NCI-H2196 (cell line): ENCODE measurements around the gene SCNN1B.
A peak's percentile ranks its signal among the peaks of the same experiment; 100 is the strongest.

Experiments
- DNase-seq: peaks from one replicate; lab custom pipeline; 2025; ENCODE audit not compliant: unreplicated experiment; lab: John Stamatoyannopoulos, UW

Gene SCNN1B

DNA sequence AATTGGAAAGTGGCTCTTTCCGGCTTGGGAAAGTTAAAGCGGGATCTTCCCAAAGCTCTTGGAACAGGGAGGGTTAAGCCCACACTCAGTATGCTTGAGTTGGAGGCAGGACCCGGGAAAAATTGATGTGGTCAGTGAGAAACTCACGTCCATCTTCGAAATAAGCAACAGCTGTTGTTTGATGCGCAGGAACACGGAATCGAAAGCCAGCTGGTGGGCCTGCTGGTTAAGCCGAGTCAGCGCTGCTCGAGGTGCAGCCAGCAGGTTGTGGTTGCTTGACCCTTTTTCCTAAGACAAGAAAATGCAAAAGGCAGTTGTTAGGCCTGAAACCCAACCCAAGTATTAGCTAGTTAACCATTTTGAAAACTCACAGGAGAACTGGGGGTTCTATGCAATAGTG, 101.4 kb downstream of the SCNN1B start:
- DNase-seq: no peak

DNA sequence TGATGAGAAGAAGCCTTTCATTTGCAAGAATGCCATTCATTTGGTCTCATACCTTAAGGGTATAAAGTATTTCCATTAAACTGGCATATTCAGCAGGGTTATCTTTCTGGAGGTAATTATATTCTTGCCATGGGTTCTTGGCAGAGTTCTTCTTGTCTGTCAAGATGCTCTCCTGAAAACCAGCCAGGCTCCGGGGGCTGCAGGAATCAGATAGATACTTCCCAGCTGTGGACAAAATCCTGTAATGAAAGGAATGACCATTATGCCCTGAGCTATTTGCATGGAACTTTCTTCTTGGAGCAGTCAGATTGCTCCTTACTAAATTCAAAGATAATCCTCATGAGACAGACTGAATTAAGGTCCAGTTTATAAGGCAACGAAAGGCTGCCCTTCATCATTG, 103.9 kb downstream of the SCNN1B start:
- DNase-seq: no peak

DNA sequence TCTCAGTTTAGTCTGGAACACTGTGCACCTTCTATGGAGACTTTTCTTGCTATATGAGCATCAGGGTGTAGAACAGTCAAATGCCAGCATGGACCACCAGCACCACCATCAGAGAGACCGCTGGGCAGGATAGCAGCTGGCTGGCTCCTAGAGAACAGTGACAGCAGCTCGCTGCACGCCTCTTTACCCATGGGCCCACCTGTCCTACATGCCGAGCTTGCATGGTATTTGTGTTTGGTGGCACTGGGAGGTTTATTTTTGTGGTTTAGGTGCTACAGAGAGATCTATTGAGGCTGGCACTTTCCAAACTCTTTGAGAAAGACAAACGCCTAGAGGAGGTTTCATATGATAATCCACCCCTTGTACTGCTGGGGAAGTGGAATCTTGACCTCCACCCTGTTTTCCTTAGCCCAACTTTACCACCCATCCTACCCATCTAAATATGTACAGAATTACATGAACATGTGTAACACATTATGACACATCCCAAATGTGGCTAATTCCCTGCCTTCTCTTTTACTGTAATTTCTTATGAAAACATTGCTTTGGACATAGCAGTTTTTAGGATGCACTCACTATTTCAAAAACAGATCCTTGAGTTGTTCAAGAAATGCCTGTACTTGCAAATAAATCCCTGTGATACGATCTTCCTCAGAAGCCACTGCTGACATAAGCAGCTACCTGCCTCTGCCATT, 104.6 kb downstream of the SCNN1B start:
- no peak for DNase-seq

DNA sequence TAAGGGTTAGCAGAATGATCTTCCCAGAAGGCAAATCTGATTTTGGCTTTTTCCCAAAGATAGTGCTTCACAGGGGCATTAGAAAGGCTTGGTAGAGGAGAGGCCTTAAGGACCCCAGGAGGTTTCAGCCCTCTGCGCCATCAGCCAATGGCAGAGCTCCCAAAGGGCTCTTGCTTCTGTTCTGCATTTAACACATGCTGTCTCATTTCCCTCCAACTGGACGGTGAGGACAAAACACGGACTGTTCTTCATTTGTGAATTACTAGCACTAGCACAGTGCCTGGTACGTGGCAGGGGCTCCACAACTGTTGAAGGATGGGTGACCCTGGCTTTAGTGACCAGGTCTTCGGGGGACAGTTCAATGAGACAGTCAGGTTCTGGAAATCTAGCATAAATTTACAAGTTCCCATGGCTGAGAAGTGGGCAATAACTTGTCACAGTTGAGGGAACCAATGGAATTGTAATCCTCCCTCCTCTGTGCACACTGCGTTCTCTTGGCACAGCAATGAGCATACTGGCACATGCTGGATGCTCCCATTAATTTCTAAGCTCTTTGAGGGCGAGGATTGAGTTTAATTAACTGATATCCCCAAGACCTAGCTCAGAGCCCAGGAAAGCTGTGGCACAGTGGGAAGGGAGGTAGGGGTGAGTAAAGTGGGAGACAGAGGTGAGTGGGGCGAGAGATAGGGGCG, 105.5 kb downstream of the SCNN1B start:
- no peak for DNase-seq

DNA sequence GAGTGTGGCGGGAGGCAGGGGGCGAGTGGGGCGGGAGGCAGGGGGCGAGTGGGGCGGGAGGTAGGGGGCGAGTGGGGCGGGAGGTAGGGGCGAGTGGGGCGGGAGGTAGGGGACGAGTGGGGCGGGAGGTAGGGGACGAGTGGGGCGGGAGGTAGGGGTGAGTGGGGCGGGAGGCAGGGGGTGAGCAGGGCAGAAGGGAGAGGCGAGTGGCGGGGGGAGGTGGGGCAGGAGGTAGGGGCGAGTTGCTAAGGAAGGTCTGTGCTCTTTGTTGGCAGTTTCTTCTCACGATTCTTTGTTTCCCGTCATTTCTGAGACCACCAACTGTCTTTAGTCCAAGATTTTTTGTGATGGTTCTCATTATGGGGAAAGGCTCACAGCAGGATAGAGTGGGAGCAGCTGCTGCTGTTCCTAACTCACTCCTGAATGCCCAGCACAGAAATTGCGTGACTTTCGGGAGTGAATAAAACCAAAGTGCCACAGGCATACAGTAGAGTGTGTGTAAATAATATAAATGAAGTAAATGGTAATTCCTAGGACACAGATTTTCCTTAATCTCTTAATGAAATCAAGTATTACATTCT, 106.2 kb downstream of the SCNN1B start:
- DNase-seq: no peak

DNA sequence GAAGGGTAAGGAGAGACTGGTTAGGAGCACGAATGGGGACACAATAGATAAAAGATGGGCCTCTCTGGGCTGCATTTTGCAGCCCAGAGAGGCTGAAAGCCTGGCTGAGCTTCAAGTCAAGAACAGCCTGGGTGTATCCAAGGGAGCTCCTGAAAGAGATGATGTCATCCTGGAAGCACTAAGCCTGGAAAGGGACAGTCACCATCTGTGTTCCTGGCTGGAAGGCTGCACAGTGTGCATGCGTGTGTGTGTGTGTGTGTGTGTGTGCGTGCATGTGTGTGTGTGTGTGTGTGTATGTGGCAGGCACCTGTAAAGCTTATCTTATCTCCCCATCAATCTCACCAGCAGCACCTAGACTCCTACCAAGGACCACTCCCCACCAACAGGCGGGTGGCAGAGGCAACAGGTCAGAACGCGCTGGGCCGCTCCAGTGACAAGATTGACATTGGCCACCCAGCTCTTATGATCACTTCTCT, 106.8 kb downstream of the SCNN1B start:
- DNase-seq: peak; percentile 44

DNA sequence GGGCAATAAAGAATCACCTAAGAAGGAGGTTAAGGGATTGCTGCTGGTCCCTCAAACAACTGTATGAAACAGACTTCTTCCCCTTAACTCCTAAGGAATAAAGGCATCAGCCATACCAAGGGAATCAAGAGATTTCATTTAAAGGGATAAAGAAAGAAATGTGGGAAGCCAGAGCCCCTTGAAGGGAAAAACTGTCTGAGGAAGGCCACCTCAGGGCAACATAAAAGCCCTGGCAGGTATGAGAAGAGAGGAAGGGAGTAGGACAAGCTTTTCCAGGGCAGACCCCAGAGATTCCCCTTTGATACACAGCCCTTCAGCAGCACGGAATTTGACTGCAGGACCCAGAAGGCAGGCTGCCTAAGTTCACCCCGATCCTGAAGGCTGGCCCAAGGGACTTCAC, 107.4 kb downstream of the SCNN1B start:
- no peak for DNase-seq

DNA sequence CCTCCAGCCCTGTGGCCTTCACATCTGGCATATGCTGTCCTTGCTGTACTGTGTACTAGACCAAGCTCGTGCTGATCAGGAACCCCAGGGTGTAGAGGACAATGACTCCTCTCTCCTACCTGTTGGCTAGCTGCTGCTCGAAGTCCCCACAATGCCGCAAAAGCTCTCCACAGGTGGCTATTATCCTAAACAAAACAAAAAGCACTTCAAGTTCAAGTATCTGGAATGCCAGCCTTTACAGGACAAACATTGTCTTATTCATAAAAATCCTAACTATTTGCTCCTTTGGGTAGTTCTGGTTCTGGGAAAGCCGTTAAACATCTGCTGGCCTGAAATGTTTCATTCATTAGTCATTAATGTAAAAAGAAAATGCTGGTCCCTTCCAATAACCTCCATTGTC, 108.1 kb downstream of the SCNN1B start:
- DNase-seq: no peak

DNA sequence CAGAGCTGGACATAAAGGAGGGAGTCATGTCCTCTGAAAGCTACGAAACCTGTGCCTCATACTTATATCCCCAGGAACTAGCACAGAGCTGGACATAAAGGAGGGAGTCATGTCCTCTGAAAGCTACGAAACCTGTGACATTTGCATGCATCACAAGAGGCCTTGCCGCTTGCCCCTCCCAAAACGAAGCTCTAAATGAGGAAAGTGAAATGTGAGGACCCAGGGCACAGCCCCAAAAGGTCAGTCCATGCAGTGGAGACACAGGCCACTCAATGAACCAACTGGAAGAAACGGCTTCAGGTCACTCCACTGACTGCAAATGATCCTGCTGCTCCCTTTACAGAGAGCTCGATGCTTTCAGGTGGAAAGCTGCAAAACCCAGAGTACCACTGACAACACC, 112.6 kb downstream of the SCNN1B start:
- DNase-seq: no peak

DNA sequence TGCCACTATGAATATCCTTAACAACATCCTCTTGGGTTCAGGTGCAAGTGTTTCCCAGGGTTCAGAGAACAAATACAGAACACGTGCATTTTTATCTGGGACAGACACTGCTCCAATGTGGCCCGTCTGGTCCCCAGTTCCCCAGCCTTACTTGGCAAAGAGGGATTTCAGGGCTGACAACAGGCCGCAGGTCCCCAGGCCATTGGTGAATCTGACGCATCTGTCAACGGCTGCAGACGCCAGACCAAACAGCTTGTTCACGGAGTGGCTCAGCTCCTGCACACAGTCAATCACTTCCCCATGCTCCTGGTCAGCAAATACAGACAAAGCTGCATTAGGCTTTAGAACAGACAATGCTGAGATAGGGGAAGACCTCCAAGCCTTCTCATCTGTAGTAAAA, 114.7 kb downstream of the SCNN1B start:
- DNase-seq: no peak

DNA sequence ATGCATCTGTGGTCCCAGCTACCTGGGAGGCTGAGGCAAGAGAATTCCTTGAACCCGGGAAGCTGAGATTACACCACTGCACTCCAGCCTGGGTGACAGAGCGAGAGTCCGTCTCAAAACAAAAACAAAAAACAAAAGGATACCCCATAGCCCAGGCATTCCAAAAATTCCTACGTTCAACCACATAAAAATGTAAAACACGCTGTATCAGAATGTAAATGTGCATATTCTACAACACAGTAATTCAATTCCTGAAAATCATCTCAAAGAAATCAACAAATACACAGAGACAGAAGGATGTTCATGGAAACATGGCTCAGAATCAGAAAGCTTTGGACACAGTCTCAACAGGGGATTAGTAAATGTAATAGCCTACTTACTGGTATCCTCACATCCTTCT, 117.9 kb downstream of the SCNN1B start:
- DNase-seq: no peak

DNA sequence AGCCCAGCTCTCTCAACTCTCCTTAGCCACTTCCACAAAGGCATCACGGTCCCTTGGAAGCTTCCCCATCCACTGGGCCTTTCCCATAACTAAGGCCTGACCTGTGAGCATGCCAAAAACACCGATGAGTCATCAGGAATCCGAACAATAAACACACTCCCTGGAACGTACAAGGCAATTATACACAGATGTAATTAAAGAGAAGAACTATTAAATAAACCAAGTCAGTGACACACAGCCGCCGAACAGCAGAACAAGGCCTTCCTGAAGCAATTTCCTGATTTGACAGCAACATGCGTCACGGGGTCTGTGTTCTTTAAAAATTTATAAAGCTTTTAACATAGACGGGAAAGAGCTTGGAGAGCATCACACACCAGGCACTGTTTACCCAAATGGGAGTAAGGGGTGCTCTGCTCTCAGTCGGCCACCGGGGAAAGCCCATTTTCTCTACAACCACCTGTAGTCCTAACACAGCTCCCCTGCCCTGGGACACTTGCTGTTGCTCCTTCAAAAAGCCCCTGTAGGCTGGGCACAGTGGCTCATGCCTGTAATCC, 121.5 kb downstream of the SCNN1B start:
- DNase-seq: peak; percentile 67

DNA sequence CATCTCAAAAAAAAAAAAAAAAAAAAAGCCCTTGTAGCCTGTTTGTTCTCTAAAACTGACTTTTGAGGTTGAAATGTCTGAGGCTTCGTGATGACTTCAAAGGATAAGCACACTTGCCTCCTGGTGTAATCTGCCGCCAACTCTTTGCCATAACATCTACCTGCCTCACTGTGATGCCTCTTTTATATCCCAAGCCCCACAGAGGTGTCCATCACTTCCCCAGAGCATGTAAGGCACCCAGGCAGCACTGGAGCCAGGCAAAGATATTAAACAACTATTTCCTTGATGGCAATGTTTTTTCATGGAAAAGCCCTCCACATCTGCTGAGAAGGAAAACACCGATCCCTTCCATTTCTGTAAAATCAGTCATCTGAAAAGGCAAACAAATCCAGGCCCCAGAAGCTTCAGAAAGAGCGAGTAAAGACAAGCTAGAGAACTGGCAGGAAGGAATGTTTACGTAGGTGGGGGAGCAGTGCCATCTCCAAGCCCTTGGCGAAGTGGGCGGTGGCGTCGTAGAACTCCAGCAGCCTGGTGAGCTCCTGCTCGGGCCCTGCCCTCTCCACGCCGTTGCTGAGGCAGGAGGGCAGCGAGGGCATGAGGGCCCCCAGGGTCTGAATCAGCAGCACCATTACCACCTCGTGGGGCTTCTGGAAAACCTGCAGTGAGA, 122.3 kb downstream of the SCNN1B start:
- DNase-seq: peak; percentile 75

DNA sequence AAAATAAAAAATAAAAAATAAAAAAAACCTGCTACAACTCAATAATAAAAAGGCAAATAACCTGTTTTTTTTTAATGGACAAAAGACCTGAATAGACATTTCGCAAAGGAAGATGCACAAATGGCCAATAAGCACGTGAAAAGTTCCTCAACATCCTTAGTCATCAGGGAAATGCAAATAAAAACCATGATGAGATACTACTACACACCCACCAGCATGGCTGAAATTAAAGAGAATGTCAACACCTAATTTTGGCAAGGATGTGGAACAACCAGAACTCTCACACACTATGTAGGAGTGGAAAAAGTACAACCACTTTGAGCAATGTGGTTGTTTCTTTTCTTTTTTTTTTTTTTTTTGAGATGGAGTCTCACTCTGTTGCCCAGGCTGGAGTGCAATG, 126.2 kb downstream of the SCNN1B start:
- no peak for DNase-seq
